Calu3 (cell line): ENCODE measurements around the gene TRAT1. TPM values are rescaled to one million over a fixed set of nuclear protein-coding genes. Genes with fewer than 3 reads are reported as not detected.

Experiments
- BruUV-seq: library from RNA; stranded (reverse); fragments of 400-500 nt; replicated peaks from 2 replicates; lab custom pipeline; 2021; lab: Mats Ljungman, UMichigan
- CTCF ChIA-PET: fragments of 300-600 bp; sonication (Branson Sonifier 250); formaldehyde crosslinking; loops from one replicate; lab custom pipeline; 2022; ENCODE audit warnings: antibody characterized with exemption; lab: Charles Lee
- DNase-seq: peaks from one replicate; pipeline ENCODE4 v3.0.0; 2022
- H3K27ac Mint-ChIP-seq: one replicate; pipeline ENCODE4 v1.8.0; 2022; ENCODE audit warnings: mixed read lengths; ENCODE audit not compliant: unreplicated experiment
- H3K27me3 Mint-ChIP-seq: one replicate; pipeline ENCODE4 v1.8.0; 2022; ENCODE audit warnings: mixed read lengths; ENCODE audit not compliant: unreplicated experiment
- H3K36me3 Mint-ChIP-seq: one replicate; pipeline ENCODE4 v1.8.0; 2022; ENCODE audit warnings: mild to moderate bottlenecking, moderate library complexity, mixed read lengths; ENCODE audit not compliant: insufficient read depth, unreplicated experiment
- H3K4me1 Mint-ChIP-seq: one replicate; pipeline ENCODE4 v1.8.0; 2022; ENCODE audit warnings: mild to moderate bottlenecking, low read depth, mixed read lengths; ENCODE audit not compliant: unreplicated experiment
- H3K4me3 Mint-ChIP-seq: one replicate; pipeline ENCODE4 v1.8.0; 2022; ENCODE audit warnings: mild to moderate bottlenecking, low read depth, moderate library complexity, mixed read lengths; ENCODE audit not compliant: unreplicated experiment
- H3K9me3 Mint-ChIP-seq: one replicate; pipeline ENCODE4 v1.8.0; 2022; ENCODE audit warnings: low read depth, mixed read lengths; ENCODE audit not compliant: unreplicated experiment
- intact Hi-C: fragments of 100-400 bp; cut with micrococcal nuclease; formaldehyde crosslinking; loops from one replicate; pipeline ENCODE4 v1.10.0; 2022; ENCODE audit not compliant: unreplicated experiment
- total RNA-seq: library from RNA; stranded (reverse); gene quantifications from 2 replicates; pipeline ENCODE4 v1.2.3, GENCODE V29; 2022
- TF ChIP-seq, protein P1 (sequence below): fragments of 200-600 bp; IDR thresholded peaks from one replicate; pipeline ENCODE4 v1.8.0; 2022; ENCODE audit warnings: antibody characterized with exemption; ENCODE audit not compliant: unreplicated experiment

TRAT1 gene
- total RNA-seq, 1 experiment from 2014 or later: not detected

DNA sequence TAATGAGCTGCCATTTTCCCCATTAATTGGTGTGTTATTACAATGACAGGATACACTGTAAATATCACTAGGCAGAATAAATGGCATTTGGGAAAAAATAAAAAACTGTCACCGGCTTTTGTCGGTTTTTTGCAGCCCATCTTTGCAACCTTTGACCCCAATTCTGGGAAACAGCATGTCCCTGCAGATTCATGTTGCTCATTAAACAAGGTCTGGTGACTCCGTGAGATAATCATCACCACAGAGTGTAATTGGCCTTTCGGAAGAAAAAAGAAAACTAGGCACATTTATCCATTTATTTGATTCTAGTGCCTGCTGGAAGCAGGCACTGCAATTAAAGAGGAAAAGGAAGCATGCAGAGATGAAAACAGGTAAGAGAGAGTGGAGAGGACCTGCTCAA lies 64.5 kb downstream of the TRAT1 start:
- no TSS peak for BruUV-seq
- Mint-ChIP-seq H3K27me3 (no peaks in the 10 kb centered on the region), H3K4me3 (no peak overlapping the region), H3K9me3 (no peaks in the 10 kb centered on the region), H3K36me3 (no peaks in the 10 kb centered on the region), H3K4me1 (no peaks in the 10 kb centered on the region), H3K27ac (no peak overlapping the region)
- DNase-seq: no peak
- CTCF ChIA-PET: interaction anchor here (0.5 kb wide), 1 partner anchor 299 kb away, joined by 3 read pairs; no protein-coding TSS in a partner anchor
- TF ChIP-seq, protein P1, sequence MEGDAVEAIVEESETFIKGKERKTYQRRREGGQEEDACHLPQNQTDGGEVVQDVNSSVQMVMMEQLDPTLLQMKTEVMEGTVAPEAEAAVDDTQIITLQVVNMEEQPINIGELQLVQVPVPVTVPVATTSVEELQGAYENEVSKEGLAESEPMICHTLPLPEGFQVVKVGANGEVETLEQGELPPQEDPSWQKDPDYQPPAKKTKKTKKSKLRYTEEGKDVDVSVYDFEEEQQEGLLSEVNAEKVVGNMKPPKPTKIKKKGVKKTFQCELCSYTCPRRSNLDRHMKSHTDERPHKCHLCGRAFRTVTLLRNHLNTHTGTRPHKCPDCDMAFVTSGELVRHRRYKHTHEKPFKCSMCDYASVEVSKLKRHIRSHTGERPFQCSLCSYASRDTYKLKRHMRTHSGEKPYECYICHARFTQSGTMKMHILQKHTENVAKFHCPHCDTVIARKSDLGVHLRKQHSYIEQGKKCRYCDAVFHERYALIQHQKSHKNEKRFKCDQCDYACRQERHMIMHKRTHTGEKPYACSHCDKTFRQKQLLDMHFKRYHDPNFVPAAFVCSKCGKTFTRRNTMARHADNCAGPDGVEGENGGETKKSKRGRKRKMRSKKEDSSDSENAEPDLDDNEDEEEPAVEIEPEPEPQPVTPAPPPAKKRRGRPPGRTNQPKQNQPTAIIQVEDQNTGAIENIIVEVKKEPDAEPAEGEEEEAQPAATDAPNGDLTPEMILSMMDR: no peak
- intact Hi-C loops: no loop called here

DNA sequence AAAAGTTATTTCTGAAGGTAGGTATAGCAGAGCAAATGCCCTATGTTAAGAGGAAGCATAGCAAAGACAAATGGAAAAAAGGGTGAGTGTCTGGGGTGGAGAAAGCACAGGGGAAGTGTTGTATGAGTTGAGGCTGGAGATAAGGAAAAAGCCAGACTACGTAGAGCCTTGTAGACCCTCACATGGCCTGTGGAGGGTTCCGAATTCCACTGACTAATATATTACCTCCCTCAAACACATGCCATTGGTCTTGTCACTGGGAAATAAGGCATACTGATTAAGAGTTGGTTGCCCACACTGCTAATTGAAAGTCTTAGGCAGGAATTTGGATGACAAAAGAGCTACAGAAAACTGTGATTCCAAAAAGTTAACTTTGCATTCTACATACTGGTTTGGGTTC lies 65.2 kb downstream of the TRAT1 start:
- intact Hi-C loops: no loop called here
- Mint-ChIP-seq H3K4me3 (no peak overlapping the region), H3K4me1 (no peaks in the 10 kb centered on the region), H3K27ac (no peak overlapping the region), H3K27me3 (no peaks in the 10 kb centered on the region), H3K36me3 (no peaks in the 10 kb centered on the region), H3K9me3 (no peaks in the 10 kb centered on the region)
- no peak for DNase-seq
- TF ChIP-seq, protein P1: no peak
- BruUV-seq: no TSS peak
- CTCF ChIA-PET: no interaction called here

DNA sequence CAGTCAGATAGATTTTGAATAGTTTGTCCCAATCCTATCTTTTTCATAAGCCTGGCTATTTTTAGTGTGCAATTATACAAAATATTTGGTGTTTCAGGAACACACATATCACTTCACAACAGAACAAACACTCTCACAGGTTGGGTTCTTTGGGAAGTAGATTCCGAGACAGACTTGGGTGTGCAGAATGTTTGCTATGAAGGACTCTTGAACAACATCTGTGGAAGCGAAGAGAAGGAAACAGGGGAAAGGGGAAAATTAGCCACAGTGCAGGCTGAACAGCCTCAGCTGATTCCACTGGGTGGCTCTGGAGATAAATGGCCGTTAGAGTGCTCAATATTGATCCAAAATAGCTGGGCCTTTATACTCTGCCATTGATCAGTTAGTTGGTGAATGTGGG lies 69.2 kb downstream of the TRAT1 start:
- Mint-ChIP-seq H3K36me3 (no peaks in the 10 kb centered on the region), H3K4me3 (no peak overlapping the region), H3K27me3 (no peaks in the 10 kb centered on the region), H3K4me1 (no peaks in the 10 kb centered on the region), H3K27ac (no peak overlapping the region), H3K9me3 (no peaks in the 10 kb centered on the region)
- no peak for DNase-seq
- no TSS peak for BruUV-seq
- TF ChIP-seq, protein P1: no peak
- CTCF ChIA-PET: no interaction called here
- intact Hi-C loops: no loop called here

DNA sequence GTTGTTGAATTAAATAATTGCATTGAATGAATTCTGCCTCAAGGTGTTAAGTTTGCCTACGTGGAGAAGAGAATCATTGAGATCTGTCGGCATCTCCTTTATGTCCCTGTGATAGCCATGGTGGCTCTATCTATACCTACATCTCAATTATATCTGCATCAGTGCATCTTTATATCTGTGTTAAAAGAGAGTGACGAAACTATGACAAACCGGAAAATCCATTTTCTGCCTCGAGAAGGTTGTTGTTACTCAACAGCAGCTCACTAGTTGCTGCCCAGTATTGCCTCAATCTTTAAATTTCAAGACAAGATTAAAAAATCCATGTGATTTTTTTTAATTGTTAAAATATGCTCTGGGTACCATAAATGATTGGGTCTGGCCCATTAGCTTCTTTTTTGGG lies 72.4 kb downstream of the TRAT1 start:
- H3K36me3 Mint-ChIP-seq: no peaks in the 10 kb centered on the region
- TF ChIP-seq, protein P1: no peak
- DNase-seq: no peak
- BruUV-seq: no TSS peak
- no peaks in the 10 kb centered on the region for H3K27me3 Mint-ChIP-seq
- intact Hi-C loops: no loop called here
- H3K4me3 Mint-ChIP-seq: no peak overlapping the region
- CTCF ChIA-PET: no interaction called here
- no peak overlapping the region for H3K27ac Mint-ChIP-seq
- H3K9me3 Mint-ChIP-seq: no peaks in the 10 kb centered on the region
- H3K4me1 Mint-ChIP-seq: no peaks in the 10 kb centered on the region

DNA sequence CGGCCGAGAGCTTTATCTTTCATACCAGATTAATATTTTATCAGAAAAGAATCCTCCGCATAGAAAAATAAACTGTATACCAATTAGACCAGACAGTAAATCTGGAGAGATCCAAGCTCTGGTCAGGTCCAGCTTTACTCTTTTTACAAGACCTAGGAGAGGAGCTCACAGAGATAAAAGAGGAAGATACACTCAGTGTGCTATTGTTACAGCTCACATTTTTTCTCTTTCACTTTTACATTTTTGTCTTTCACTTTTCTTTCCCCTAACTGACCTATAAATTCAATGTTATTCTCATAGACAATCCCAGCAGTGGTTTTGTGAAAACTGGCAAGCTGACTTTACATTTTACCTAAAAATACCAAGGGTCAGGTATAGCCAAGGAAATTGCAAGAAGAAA lies 75.3 kb downstream of the TRAT1 start:
- H3K4me1 Mint-ChIP-seq: no peaks in the 10 kb centered on the region
- CTCF ChIA-PET: no interaction called here
- no peaks in the 10 kb centered on the region for H3K36me3 Mint-ChIP-seq
- H3K27me3 Mint-ChIP-seq: no peaks in the 10 kb centered on the region
- intact Hi-C loops: no loop called here
- H3K27ac Mint-ChIP-seq: no peak overlapping the region
- TF ChIP-seq, protein P1: no peak
- H3K4me3 Mint-ChIP-seq: no peak overlapping the region
- H3K9me3 Mint-ChIP-seq: no peaks in the 10 kb centered on the region
- no TSS peak for BruUV-seq
- DNase-seq: no peak
